Stimulated activated naive CD4-positive, alpha-beta T cell treated with Interleukin-2 at 50 U/mL for 16 hours (primary cell): ENCODE measurements around the gene GPSM3.
A peak's percentile ranks its signal among the peaks of the same experiment; 100 is the strongest.
"Not testable (repeated sequence)": the region's sequence is repeated elsewhere in the genome, so short reads cannot be mapped to it uniquely, and the experiment has no call there.

Experiments used
- DNase-seq: peaks from one replicate; lab custom pipeline; 2025; lab: John Stamatoyannopoulos, UW

The GPSM3 gene

GRCh38 chr6:32202186-32202585 lies 9.7 kb upstream of the GPSM3 start:
- no peak for DNase-seq

- no peak for DNase-seq
These were observed 8.4 kb upstream of the GPSM3 start for GRCh38 chr6:32200711-32201475.

- DNase-seq = no peak
These were observed 6.4 kb upstream of the GPSM3 start for GRCh38 chr6:32198866-32199265.

- DNase-seq = no peak
These were observed 5.9 kb upstream of the GPSM3 start for GRCh38 chr6:32198345-32198696.

DNA sequence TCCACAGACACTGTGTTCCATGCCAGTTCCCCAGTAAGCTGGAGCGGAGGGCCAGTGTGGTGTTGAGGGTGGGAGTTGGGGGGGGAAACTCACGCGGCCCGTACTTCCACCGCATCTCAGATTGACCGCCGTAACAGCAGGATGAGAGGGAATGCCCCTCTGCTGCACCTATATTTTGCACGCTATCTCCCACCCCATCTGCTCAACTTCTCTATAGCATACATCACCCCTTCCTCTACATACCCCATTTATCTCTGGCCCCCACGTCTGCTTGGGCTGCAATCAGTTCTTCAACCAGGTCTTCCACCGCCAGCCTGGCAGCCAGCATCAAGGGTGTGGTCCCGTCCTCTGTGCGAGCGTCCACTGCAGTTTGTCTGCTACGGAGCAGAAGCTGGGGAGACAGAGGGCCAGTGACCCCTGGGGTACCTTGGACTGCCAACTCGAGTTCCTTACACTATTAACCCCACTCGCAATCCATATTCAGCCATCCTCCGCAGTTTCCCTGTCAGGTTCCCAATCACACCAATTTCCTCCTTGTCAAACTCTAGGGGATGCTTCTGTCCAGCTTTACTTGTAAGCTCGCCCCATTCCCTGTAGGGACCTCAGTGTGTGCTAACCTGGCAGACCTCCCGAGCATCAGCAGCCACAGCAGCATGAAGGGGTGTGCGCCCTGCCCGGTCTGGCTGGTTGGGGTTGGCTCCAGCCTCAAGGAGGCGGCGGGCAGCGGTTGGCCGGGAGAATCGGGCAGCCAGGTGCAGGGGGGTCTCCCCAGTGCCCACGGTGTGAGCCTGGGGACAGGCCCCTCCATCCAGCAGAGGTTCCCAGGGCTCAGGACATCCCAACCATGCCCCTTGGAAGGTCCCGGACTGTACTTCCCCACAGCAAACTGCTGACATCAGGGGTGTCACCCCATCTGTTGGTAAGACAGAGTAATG lies 4.5 kb upstream of the GPSM3 start:
- DNase-seq = no peak

- peak; percentile 55 for DNase-seq
These were observed 3.6 kb upstream of the GPSM3 start for GRCh38 chr6:32195902-32196681.

DNA sequence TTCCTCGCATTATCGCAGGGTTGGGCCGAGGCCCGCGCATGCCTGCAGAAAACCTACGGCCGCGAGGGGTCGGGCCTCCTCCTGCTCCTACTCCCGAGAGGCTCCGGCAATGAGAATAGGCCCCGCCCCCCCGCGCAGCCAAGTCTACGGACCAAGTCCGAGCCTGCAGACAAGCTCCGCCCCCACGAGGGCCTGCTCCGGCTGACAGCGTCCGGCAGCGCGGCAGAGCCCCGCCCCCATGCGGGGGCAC lies 3.1 kb upstream of the GPSM3 start:
- peak; percentile 100 for DNase-seq

DNA sequence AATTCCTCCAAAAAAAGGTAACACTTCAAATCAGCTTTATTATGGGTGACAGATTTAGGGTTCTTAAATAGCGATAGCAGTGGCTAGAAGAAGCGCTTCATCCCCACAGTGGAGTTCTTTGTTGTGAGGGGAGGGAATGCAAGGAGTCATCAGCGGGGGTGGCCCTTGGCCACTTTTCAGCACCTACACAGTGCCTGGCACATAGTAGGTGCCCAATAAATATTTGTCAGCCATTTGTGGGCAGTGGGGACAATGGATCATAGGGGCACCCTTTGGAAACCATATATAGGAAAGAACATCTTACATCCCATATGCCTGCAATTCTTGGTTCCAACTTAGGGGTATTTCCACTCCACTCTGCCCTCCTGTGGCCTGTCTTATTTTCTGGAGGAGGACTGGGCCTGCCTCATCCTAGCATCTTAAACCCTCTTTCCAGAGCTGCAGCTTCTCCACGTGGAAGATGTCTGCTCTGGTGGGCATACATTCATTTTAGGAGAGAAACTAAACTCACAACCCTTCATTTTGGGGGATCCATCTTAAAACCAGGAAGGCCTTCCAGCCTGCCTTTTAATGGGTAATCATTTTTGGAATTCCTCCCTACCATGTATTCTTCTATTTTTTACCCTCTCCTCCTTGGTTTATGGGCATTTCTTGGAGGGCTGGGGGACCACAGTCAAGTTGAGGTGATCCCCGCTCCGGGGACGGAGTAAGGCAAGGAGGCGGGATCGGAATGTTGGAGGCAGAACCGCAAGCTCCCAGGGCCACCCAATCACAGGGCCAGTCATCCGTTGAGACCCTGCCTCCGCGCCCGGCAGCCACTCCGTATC lies 2.6 kb upstream of the GPSM3 start:
- peak; percentile 12 for DNase-seq

DNA sequence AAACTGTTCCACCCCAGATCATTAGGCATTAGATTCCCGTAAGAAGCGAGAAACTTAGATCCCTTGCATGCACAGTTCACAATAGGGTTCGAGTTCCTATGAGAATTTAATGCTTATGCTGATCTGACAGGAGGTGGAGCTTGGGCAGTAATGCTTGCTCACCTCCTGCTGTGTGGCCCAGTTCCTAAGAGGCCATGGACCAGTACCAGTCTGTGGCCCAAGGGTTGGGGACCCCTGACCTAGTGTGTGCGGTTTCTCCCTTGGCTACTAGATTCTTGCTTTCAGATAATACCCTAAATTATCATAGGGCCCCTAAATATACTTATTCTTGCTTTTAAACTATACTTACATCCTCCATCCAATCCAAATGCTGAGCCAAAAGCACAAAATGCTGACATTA lies 1.9 kb upstream of the GPSM3 start:
- DNase-seq = no peak

DNA sequence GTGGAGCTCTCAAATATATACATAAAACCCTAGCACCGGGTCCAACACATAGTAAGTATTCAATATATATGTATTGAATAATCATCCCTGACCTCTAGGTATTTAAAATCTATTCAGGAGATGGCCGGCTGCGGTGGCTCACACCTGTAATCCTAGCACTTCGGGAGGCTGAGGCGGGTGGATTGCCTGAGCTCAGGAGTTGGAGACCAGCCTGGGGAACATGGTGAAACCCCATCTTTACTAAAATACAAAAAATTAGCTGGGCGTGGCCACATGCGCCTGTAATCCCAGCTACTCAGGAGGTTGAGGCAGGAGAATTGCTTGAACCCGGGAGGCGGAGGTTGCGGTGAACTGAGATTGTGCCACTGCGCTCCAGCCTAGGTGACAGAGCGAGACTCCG lies 653 bp upstream of the GPSM3 start:
- DNase-seq = not testable (repeated sequence)

DNA sequence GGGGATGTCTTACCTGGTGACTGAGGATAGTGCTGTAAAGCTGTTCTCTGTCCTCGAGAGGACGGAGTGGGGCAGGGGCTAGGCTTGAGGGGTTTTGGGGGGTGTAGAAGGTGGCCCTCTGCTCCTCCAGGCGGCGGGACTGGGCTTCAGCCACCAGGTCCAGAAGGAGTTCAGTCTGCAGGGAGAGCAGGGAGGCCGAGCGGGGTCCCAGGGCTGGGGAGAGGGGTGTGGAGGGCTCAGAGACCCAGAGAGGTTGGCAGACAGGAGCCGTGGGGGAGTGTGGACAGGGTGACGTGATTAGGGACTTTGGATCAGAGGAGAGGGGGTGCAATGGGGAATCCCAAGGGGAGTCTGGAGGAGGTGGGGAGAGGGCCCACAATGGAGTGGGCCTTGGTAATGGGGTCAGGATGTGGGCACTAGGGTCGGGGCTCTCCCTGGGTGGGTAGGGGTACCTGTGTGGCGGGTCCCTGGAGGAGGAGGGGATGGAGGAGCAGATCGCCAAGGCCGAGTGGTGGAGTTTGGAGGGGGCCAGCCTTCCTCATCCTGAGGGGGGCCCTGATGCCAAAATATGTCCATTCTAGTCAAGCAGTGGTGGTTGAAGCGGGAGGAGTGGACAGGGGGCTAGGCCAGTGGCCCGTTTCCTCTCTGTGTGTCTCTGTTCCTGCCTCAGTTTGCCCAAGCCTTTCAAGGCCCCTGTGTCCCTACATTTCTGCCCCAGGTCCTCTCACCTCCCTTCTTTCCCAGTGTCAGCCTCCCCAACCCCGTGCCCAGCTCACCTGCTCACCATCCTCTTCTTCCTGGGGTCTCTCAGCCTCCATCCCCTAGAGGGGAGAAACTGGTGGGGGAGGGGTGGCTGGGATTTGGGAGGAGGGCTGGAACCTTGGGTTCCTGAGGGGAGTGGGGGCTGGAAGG lies 491 bp downstream of the GPSM3 start:
- peak; percentile 15 for DNase-seq

DNA sequence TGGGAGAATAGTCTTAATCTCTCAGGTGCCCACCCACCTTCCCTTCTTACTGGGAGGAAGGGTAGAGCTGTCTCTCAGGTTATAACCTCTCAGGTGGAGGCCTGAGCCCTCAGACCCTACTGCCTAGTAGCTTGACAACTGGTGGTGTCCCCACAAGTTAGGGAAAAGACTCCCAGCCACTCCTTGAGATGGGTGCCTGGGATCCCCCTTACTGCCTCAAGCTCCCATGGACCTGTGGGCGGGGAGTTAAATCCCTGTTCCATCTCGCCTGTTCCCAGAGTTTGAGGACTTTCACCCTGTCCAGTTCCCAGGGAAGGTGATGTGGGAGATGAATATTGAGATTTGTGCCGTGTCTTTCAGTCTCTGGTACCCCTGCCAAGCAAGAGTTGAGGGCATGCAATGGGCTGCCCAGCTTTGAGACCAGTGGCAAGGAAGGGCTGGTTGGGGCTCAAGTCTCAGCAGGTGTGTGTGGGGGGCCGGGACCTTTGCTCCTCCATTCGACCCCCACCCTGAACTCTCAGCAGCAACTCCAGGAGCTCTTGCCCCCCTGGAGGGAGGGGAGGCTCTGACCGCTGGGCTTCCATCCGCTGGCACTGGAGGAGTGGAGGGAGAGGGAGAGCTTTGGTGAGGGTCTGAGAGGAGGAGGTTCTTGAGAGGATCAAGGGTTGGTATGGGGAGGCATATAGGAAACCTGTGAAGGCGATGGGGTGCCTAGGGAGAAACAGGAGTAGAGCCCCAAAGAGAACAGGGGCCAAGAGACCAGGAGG lies 1.3 kb downstream of the GPSM3 start:
- DNase-seq = no peak

GRCh38 chr6:32190054-32190851 lies 2.2 kb downstream of the GPSM3 start, which contains the start of gene PBX2:
TSS of gene PBX2 (minus strand) at chr6:32190202. CDS start at chr6:32189915, 287 bp downstream.
- peak; percentile 83 for DNase-seq

- DNase-seq = no peak
These were observed 2.7 kb downstream of the GPSM3 start for GRCh38 chr6:32189742-32190053.

DNA sequence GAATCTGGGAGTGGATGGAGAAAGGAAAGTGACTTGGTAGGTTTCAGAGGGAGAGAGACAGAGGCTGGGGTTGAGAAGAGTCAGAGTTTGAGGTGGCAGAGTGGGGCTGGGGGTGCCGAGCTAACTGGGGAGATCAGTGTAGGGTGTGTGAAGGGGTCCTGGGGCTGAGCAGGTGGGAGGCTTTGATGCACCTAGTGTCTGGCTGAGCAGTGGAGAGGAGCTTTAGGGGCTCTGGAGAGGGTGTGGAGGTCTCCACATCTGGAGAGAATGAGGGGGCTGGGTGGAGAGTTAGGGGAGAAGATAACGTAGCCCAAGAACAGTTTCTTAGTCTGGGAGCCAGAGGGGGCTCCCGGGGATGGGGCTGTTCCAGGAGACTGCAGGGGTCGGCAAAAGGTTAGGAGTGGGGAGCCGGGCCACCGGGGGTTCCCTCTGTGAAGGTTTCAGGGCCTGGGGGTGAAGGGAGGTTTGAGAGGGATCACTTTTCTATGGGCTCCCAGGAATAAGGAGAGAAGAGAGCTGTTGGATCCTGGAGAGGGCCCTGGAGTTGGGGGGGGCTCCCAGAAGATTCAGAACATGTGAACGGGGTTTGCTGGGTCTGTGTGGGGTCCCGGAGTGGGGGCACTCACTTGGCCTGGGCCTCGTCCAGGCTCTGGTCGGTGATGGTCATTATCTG lies 3.2 kb downstream of the GPSM3 start:
- no peak for DNase-seq

DNA sequence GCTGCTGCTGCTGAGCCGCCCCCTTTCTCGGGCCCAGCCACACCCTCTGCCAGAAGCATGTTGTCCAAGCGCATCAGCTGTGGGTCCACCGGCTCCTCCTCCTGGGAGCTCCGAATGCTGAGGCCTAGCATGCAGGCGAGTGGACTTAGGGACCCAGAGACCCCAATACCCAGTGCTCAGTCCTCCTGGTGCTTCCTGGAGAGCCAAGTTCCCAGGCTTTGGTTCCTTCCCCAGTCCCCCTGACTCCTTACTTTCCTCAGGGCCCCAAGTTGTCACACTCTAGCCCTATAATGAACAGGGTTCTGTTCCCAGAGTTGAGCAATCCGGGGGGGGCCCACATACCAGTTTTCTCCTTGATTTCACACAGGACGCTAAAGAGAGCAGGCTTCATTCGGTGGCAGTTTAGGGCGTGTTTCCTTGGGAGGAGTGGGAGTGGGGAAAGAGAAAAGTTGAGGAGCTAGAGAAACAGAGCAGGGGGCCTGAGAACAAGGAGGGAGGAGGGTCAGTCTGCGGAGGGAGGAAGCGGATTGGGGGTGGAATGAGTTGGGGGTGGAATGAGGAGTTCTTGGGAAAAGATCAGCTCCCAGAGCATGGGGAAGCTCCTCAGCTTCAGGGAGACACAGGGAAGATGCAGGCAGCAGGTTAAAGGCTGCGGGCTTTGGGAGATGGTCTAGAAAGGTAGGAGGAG lies 3.9 kb downstream of the GPSM3 start:
- DNase-seq = no peak

DNA sequence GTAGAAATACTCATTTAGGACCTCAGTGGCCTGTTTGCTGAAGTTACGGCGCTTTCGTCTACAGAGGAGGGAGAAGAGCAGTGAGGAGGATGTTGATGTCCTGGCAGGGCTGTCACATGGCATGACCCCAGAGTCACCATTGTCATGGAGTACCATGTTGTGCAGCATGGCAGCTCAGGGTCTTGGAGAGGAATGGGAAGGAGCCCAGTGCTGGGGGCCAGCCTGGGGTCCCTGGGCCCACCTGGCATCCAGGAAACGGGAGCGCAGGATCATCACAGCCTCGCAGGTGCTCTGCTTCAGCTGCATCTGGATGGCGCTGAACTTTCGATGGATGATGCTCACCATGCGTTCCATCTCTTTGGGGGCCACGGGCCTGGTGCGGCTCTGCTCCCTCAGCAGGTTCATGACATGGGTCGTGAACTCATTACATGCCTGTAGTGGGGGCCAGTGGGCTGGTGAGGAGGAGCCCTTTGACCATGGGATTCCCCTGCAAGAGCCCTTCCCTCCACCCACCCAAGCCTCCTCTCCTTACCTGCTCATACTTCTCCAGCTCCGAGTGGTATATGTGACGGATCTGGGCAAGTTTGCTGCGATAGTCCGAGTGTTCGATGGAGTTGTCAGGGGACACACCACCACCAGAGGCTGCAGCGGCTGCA lies 4.6 kb downstream of the GPSM3 start:
- not testable (repeated sequence) for DNase-seq
